GM21737 (cell line): ENCODE measurements around the gene POLR1E.

ENCODE experiments used
- ATAC-seq: cut with Tn5 transposase; IDR thresholded peaks from one replicate; pipeline ENCODE4 v1.9.1; 2021; ENCODE audit warnings: mild to moderate bottlenecking, moderate library complexity; ENCODE audit not compliant: unreplicated experiment

Gene POLR1E

DNA sequence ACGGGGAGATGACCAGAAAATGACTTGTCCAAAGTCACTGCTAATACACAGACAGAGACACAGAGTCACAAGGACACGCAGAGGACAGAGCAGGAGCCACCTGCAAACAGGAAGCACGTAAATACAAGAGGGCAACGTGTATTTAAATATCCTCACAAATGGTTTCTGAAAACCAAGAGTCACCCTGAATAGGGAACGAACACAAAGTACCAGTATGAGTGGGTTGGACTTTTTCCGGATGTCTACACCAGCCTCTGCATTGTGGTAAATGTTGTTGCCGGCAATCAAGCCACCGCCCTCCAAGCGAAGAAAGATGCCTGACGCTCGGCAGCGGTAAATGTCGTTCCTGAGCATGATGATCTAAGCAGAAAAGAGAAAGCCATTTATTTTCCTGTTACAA lies 46.0 kb downstream of the POLR1E start:
- no peak for ATAC-seq

DNA sequence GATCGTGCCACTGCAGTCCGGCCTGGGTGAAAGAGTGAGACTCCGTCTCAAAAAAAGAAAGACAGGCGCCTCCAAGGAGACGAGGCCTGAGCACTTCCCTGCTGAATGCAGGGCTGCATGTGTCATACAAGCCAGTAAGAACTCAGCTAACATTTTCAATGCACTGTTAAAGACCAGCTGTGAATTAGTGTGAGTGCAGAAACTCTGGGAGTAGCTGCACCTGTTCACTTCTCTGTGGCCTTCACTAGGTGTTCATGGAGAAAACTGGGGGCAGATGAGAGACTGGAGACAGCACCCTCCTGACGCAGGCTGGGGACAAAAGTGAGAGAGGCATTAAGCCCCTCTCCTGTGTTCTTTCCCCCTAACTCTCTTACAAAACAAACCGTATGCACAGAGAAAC lies 48.7 kb downstream of the POLR1E start:
- ATAC-seq, result no peak

GRCh38 chr9:37534901-37535300 lies 49.2 kb downstream of the POLR1E start:
- ATAC-seq, result no peak

DNA sequence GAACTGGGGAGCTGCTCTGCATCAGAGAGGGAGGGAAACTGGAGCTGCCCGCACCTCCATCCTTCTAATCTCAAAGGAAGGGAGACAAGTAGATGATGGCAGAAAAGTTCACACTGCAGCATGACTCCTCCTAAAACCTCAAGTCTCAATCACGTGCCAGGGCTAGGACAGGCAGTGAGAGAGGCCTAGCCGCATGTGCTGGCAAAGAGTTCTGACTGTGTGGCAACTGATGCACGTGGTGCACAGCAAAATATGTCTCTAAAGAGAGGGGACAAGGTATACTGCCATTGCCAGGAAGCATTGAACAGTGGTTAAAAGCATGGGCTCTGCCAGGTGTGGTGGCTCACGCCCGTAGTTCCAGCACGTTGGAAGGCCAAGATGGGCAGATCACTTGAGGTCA lies 52.4 kb downstream of the POLR1E start:
- no peak for ATAC-seq

DNA sequence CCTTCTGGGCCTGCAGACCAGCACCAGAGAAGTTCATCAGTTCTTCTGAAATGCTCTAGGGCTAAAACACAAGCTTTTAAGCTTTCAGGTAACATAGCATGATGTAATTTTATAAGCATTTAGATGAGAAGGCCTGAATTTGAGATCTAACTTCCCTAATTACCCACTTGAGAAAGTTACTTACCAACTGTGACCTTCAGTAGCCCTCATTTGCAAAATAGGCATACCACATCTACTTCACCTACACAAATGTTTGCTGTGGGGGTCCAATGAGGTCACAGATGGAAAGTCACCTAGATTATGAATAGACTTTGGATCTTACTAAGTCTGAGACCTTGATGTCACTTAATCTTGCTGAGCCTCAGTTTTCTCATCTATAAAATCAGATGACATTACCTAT lies 53.9 kb downstream of the POLR1E start:
- ATAC-seq, result no peak

DNA sequence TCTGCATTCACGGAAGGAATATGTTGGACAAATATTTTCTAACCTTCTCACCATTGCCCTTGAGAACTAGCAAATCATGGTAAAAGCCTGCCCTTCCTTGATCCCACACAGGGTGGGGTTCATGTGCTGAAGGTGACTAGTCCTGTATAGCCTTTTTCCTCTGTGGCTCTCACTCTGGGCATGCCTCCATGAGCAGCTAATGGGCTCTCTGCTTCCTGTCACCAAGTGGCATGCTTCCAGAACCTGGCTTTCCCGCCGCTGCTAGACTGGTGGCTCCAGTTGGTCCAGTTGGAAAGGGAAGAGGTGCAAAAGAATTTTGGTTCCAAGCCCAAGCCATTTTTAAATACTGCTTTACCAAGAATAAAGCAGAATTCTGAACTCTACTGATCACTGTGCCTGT lies 54.9 kb downstream of the POLR1E start:
- ATAC-seq, result no peak

- ATAC-seq, result no peak
These were observed 55.7 kb downstream of the POLR1E start for GRCh38 chr9:37541465-37541864.

DNA sequence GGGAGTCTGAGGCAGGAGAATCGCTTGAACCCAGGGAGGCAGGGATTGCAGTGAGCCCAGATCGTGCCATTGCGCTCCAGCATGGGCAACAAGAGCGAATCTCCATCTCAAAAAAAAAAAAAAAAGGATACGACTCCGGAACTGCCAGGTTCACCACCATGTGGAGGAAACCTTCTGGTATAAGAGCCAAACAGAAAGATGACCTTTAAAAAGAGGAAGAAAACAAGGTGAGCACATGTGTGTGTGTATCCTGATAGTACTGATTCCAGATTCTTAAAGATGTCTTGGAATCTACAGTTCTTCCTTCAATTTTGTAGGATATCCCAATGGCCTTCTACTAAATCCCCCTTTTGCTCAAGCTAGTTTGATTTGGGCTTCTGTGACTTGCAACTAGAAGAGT lies 56.7 kb downstream of the POLR1E start:
- ATAC-seq, result no peak

GRCh38 chr9:37542895-37543294 lies 57.1 kb downstream of the POLR1E start:
- no peak for ATAC-seq

- no peak for ATAC-seq
These were observed 57.7 kb downstream of the POLR1E start for GRCh38 chr9:37543468-37543867.

DNA sequence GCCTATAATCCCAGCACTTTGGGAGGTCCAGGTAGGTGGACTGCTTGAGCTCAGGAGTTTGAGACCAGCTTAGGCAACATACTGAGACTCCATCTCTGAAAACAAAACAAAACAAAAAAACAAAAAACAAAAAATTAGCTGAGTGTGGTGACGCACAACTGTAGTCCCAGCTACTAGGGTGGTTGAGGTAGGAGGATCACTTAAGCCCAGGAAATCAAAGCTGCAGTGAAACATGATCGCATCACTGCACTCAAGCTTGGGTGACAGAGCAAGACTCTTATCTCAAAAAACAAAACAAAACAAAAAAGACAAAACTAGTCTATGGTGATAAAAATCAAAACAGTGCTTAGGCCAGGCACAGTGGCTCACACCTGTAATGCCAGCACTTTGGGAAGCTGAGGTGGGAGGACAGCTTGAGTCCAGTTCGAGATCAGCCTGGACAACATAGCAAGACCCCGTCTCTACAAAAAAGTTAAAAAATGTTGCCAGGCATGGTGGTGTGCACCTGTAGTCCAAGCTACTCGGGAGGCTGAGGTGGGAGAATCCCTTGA lies 61.7 kb downstream of the POLR1E start:
- ATAC-seq, result no peak

GRCh38 chr9:37549527-37549926 lies 63.8 kb downstream of the POLR1E start:
- ATAC-seq, result no peak

- ATAC-seq, result no peak
These were observed 65.0 kb downstream of the POLR1E start for GRCh38 chr9:37550781-37551180.

GRCh38 chr9:37551468-37551867 lies 65.7 kb downstream of the POLR1E start:
- ATAC-seq, result no peak

GRCh38 chr9:37551888-37552287 lies 66.1 kb downstream of the POLR1E start:
- ATAC-seq, result no peak
